OCI-LY7 (cell line): Measurements from ENCODE around the gene UTS2B. TPM values are rescaled to one million over a fixed set of nuclear protein-coding genes. Genes with fewer than 3 reads are reported as not detected.

Experiments used
- BruUV-seq: library from RNA; stranded (reverse); fragments of 400-500 nt; replicated peaks from 2 replicates; lab custom pipeline; 2021; lab: Mats Ljungman, UMichigan
- CTCF ChIA-PET: fragments of 300-600 bp; sonication (Branson Sonifier 250); formaldehyde crosslinking; loops from one replicate; lab custom pipeline; 2022; ENCODE audit warnings: antibody characterized with exemption; ENCODE audit not compliant: unreplicated experiment; lab: Charles Lee
- POLR2A ChIA-PET: fragments of 300-600 bp; sonication (Branson Sonifier 250); formaldehyde crosslinking; loops from one replicate; lab custom pipeline; 2022; ENCODE audit warnings: antibody characterized with exemption; lab: Charles Lee
- DNase-seq: peaks from one replicate; pipeline ENCODE4 v3.0.0-alpha.2; 2015; ENCODE audit warnings: low spot score
- H2AFZ ChIP-seq: fragments of 200-600 bp; sonication (generic), shearing (Covaris generic); 2 replicates; pipeline ENCODE4 v1.6.1; 2014; ENCODE audit warnings: mild to moderate bottlenecking, antibody characterized with exemption, low read length, moderate library complexity
- H3K27ac ChIP-seq: fragments of 200-600 bp; sonication (generic); 2 replicates; pipeline ENCODE4 v1.5.1; 2014; ENCODE audit warnings: mixed run types, low read depth, mild to moderate bottlenecking, moderate library complexity, low read length, inconsistent platforms; ENCODE audit not compliant: poor library complexity, severe bottlenecking
- H3K36me3 ChIP-seq: fragments of 200-600 bp; sonication (generic); 2 replicates; pipeline ENCODE4 v1.6.1; 2014; ENCODE audit warnings: mild to moderate bottlenecking, antibody characterized with exemption, low read length, moderate library complexity, mixed read lengths; ENCODE audit not compliant: insufficient read depth
- H3K4me1 ChIP-seq: fragments of 200-600 bp; sonication (generic); 2 replicates; pipeline ENCODE4 v1.5.1; 2014; ENCODE audit warnings: mild to moderate bottlenecking, low read length; ENCODE audit not compliant: insufficient read depth, poor library complexity, severe bottlenecking
- H3K4me2 ChIP-seq: fragments of 200-600 bp; sonication (generic); 2 replicates; pipeline ENCODE4 v1.6.1; 2014; ENCODE audit warnings: mild to moderate bottlenecking, low read length
- H3K4me3 ChIP-seq: fragments of 200-600 bp; sonication (generic); 2 replicates; pipeline ENCODE4 v1.5.1; 2014; ENCODE audit warnings: mild to moderate bottlenecking, low read depth, low read length; ENCODE audit not compliant: poor library complexity, severe bottlenecking
- H3K79me2 ChIP-seq: fragments of 200-600 bp; sonication (generic); 2 replicates; pipeline ENCODE4 v1.6.1; 2016; ENCODE audit warnings: low read depth, mild to moderate bottlenecking, low read length, moderate library complexity, mixed read lengths; ENCODE audit not compliant: insufficient read depth
- H3K9me2 ChIP-seq: fragments of 200-600 bp; sonication (generic); 2 replicates; pipeline ENCODE4 v1.6.1; 2016; ENCODE audit warnings: mild to moderate bottlenecking, low read length, mixed read lengths; ENCODE audit not compliant: insufficient read depth
- H3K9me3 ChIP-seq: fragments of 200-600 bp; sonication (generic); 2 replicates; pipeline ENCODE4 v1.6.1; 2014; ENCODE audit warnings: mild to moderate bottlenecking, mixed run types, low read length, mixed read lengths
- H4K20me1 ChIP-seq: fragments of 200-600 bp; sonication (generic); 2 replicates; pipeline ENCODE4 v1.6.1; 2014; ENCODE audit warnings: mild to moderate bottlenecking, antibody characterized with exemption, low read length, moderate library complexity, mixed read lengths; ENCODE audit not compliant: insufficient read depth
- CTCF ChIP-seq: fragments of 200-600 bp; sonication (generic); conservative IDR thresholded peaks from 2 replicates; pipeline ENCODE4 v1.5.1; 2014; ENCODE audit warnings: mild to moderate bottlenecking, antibody characterized with exemption, low read length, moderate library complexity, mixed read lengths
- EZH2phosphoT487 ChIP-seq: fragments of 200-600 bp; sonication (generic); IDR thresholded peaks from 2 replicates; pipeline ENCODE4 v1.6.1; 2018; ENCODE audit warnings: low read depth, borderline replicate concordance, mild to moderate bottlenecking, mixed run types, antibody characterized with exemption, low read length, moderate library complexity, mixed read lengths
- intact Hi-C: fragments of 100-400 bp; cut with micrococcal nuclease; formaldehyde crosslinking; loops from one replicate; pipeline ENCODE4 v1.10.0; 2022; ENCODE audit not compliant: unreplicated experiment
- total RNA-seq, 2 experiments: library from RNA; depleted of rRNA in 1 of 2; stranded (reverse); fragments of >200 nt in 1 of 2; shearing (Covaris generic) in 1 of 2; gene quantifications; 2 replicates each; pipeline ENCODE4 v1.2.3, GENCODE V29; 2014 to 2022

The UTS2B gene
- total RNA-seq, 2 experiments from 2014 or later = 0.92 to 1.1 TPM

GRCh38 chr3:191345334-191345733 lies 15.0 kb upstream of the UTS2B start:
- H3K79me2 ChIP-seq = peaks cover 76% of the 10 kb centered on the region; the same call in 1 of the 2 replicates
- no peak overlapping the region for H2AFZ ChIP-seq
- H3K4me3 ChIP-seq = no peak overlapping the region
- H4K20me1 ChIP-seq = peaks cover 17% of the 10 kb centered on the region
- H3K4me2 ChIP-seq = no peak overlapping the region
- peaks cover 19% of the 10 kb centered on the region for H3K4me1 ChIP-seq
- BruUV-seq = no TSS peak
- H3K36me3 ChIP-seq = no peaks in the 10 kb centered on the region
- ChIA-PET CTCF (no interaction called here), POLR2A (interaction anchor here (0.6 to 1.6 kb wide), 7 partner anchors 9 to 246 kb away, joined by 3 to 6 read pairs (median 4); partner anchors contain the start of gene UTS2B)
- no peak for DNase-seq
- TF ChIP-seq CTCF (no peak), EZH2phosphoT487 (no peak)
- no peaks in the 10 kb centered on the region for H3K9me2 ChIP-seq
- H3K27ac ChIP-seq = no peak overlapping the region
- intact Hi-C loops = no loop called here
- H3K9me3 ChIP-seq = no peaks in the 10 kb centered on the region

GRCh38 chr3:191343913-191344312 lies 13.6 kb upstream of the UTS2B start:
- Histone ChIP-seq H3K9me2 (no peaks in the 10 kb centered on the region), H3K9me3 (no peaks in the 10 kb centered on the region), H3K4me1 (peaks cover 13% of the 10 kb centered on the region), H3K4me2 (no peak overlapping the region), H3K79me2 (peaks cover 83% of the 10 kb centered on the region; the same call in 1 of the 2 replicates), H3K27ac (no peak overlapping the region), H4K20me1 (peaks cover 24% of the 10 kb centered on the region), H3K4me3 (no peak overlapping the region), H3K36me3 (no peaks in the 10 kb centered on the region), H2AFZ (no peak overlapping the region)
- TF ChIP-seq EZH2phosphoT487 (no peak), CTCF (no peak)
- no TSS peak for BruUV-seq
- POLR2A ChIA-PET = interaction anchor here (1.3 to 1.5 kb wide), 3 partner anchors 8 to 23 kb away, joined by 4 to 6 read pairs (median 5); no protein-coding TSS in a partner anchor
- intact Hi-C loops = no loop called here
- DNase-seq = no peak
- CTCF ChIA-PET = no interaction called here

GRCh38 chr3:191343115-191343514 lies 12.8 kb upstream of the UTS2B start:
- intact Hi-C loops = no loop called here

More at GRCh38 chr3:191343115-191343514, 12.8 kb upstream of the UTS2B start:
- no peaks in the 10 kb centered on the region for H3K36me3 ChIP-seq
- no peak for DNase-seq
- no peaks in the 10 kb centered on the region for H3K9me2 ChIP-seq
- H3K9me3 ChIP-seq = no peaks in the 10 kb centered on the region
- BruUV-seq = no TSS peak
- peaks cover 26% of the 10 kb centered on the region for H4K20me1 ChIP-seq
- TF ChIP-seq CTCF = no peak
- TF ChIP-seq EZH2phosphoT487 = no peak
- ChIA-PET POLR2A (interaction anchor here (0.6 kb wide), 1 partner anchor 70 kb away, joined by 3 read pairs; no protein-coding TSS in a partner anchor), CTCF (no interaction called here)
- H3K27ac ChIP-seq = no peak overlapping the region
- peaks cover 83% of the 10 kb centered on the region; the same call in 1 of the 2 replicates for H3K79me2 ChIP-seq
- H3K4me2 ChIP-seq = no peak overlapping the region
- H3K4me3 ChIP-seq = no peak overlapping the region
- H3K4me1 ChIP-seq = peaks cover 19% of the 10 kb centered on the region
- no peak overlapping the region for H2AFZ ChIP-seq
